Kidney capillary endothelial cell (primary cell): ENCODE results near the gene ITFG1.
"Not testable (repeated sequence)": the region's sequence is repeated elsewhere in the genome, so short reads cannot be mapped to it uniquely, and the experiment has no call there.

ENCODE experiments used
- DNase-seq: peaks from one replicate; pipeline ENCODE4 v3.0.0-alpha.2; 2018; ENCODE audit warnings: low spot score

Gene ITFG1

DNA sequence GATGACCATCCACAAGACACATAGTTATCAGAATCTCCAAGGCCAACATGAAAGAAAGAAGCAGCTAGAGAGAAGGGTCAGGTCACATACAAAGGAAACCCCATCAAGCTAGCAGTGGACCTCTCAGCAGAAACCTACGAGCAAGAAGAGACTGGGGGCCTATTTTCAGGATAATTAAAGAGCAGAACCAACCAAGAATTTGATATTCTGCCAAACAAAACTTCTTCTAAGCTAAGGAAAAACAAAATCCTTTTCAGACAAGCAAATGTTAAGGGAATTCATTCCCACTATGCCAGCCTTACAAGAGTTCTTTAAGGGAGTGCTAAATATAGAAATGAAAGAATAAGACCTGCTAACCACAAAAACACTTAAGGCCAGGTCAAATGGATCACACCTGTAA is 47.8 kb downstream of the ITFG1 start:
- no peak for DNase-seq

DNA sequence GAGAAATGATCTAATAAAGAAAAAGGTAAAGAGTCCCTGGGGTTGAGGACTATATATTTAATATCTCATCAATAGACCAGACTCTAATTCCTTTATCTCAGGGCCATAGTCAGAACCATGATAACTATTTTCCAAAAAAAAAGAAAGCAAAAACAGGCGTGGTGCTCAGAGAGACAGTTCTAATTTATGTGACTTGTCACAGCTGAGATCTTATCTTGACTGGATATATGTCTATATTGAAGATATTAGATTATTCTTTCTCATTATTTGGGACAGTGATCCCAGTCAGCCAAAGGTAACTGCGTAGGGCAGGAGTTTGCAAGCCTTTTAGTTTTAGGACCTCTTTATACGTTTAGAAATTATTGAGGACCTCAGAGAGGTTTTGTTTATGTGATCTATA is 52.4 kb downstream of the ITFG1 start:
- no peak for DNase-seq

DNA sequence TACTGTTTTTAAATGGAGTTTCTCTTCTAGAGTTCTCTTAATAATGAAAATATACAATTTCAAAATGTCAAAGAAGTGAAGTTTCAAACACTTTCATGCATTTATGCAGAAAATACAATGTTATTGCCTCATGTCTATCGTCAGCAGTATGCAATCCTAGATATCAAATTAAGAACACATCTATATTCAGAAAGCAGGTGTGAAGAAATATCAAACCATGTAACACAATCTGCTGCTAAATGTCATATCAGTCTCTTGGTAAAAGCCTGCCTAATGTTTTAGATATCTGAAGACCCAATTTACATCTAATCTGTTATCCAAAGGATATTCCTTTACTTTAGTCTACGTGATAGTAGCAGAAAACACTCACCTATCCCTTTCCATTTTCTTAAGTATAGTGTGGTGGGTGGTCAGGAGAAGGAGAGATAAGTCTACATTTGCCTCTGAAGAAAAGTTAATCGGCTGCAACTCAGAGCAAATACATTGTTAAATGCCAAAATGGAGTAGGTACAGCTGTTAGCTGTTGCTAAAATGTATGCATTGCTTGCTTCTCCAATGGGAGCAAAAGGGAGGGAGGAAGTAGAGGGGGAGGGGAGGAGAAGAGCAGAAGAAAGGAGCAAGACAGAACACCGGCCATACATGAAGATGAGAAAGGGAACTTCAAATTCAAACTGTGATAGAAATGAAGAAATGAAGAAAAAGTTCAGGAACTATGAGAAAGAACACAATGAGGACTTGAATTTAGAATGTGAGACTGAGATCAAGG is 64.9 kb downstream of the ITFG1 start:
- DNase-seq: no peak

DNA sequence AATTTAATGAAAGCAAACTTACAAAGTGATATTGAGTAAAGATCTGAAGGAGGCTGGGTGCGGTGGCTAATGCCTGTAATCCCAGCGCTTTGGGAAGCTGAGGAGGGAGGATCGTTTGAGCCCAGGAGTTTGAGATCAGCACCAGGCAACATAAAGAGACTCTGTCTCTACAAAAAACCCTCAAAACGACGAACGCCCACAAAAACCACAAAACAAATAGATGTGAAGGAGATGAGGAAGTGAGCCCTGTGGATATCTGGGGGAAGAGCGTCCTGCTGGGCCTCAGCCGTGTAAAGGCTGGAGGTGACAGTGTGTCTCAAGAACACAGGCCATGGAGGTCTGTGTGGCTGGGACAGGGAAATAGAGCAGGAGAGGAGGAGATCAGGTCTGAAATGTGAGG is 68.8 kb downstream of the ITFG1 start:
- DNase-seq: no peak

DNA sequence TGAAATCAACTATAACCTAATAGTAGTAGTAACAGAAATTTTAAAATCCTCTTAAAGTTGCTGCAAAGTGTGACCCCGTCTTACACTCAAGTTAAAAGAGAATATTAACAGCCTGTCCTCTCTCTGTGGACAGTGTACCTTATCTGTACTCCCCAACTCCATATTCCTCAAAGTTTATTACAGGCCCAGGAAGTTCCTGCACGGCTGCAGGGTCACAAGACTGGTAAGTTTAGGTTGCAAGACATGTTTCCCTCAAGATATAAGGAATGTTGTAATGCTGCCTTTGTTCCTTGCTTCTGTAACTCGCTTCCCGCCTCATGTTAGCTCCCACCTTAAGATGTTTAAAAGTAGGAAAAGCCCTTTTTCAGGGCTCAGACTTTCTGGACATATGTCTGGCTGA is 72.2 kb downstream of the ITFG1 start:
- no peak for DNase-seq

DNA sequence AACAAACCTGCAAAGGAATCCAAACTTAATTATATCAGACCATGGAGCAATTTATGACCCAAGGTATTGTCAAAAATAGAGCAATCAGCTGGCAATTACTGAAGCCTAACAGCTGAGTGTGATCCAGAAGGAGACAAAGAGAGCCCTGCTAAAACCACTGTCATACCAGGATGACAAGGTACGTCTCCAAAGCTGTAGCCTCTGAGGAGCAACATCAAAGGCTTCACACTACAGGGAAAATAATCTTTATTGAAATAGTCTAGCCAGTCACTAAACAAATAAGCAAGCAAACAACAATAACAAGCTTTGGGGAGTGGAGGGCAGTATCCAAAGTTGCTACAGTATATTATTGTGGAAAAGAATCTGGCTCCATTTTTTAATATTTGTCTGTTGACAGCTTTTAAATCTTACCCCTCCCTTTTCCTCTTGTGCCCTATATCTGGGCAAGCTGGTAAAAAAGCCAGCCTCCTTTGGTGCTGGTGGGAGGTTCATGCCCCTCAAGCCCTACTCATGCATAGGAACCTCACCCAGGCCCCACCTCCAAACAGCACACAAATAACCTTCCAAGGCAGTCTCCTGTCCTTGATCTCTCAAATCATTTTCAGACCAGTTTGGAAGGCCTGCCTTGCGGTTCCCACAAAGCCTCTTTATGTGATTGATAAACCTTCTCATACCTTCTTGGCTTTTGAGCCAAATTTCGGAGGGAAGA is 73.7 kb downstream of the ITFG1 start:
- no peak for DNase-seq

DNA sequence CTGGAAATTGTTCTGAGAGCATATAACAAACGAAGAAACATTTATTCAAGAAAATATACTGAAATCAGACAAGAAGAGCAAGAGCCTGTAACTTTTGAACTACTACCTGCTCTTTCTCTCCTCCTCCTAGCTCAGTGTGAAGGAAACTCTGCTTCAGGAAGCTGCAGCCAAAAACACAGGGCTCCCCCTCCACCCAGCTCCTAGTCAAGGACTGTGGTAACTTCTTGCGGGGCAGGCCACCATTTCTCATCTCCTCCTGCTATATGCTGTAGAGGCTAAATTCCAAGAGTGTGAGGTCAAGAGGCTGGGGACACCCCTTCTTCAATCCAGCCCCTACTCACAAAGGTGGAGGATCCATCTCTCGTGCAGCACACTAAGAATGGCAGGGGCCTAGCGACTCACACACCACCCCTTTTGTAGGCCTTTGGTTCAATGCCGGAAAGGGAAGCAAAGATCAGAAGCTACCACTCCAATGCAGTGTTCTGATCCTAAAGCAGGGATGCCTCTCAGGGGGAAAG is 74.6 kb downstream of the ITFG1 start:
- DNase-seq: no peak

DNA sequence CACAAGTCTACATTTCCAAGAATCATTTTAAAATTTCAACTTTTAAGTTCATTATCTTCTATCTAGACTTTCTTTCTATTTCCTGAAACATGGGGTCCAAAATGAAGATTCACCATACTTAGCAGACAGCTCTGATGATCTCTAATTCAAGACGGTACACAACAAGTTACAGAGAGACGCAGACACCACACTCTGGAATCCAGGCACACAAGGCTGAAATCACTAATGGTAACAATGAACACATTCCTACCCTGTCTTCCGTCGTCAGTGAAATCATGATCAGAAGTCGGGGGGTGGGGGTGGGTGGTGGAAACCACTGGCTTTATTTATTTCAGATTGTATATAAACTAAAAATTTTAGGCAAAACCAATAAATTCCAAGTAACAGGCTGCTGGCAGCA is 78.5 kb downstream of the ITFG1 start:
- no peak for DNase-seq

DNA sequence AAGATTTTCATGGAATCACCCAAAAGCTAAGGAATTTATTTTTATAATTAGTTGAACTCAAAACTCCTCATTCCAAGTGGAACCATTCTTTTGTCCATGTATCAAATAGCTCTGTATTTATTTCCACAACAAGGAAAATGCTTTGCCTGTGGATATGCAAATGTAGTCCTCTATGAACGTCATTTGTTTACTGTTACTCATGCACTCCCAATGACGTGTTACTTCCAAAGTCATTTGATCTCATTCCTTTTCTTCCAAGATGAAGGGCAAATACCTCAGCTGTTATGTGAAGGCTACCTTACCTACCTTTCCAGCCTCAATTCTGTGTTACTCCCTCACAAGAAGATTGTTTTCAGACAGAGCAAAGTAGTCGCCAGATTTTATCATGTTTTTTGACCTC is 83.7 kb downstream of the ITFG1 start:
- no peak for DNase-seq

DNA sequence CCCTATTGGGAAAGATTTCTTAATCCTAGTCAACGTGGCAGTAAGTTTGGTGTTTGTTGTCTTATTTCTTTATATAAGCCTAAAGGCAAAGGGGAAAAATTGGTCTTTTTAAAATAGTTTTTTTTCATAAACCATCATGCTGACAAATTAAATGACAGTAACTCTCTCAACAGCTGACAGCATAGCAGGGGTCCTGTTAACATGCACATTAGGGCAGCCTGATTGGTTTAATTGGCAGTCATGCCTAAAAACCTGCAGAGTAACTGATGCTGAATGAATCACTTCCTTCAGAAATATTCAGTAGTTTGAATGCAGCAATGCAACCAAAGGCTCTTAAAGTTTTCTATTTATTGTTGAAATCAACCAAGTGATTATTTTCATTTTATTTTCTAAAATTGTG is 85.4 kb downstream of the ITFG1 start:
- no peak for DNase-seq

DNA sequence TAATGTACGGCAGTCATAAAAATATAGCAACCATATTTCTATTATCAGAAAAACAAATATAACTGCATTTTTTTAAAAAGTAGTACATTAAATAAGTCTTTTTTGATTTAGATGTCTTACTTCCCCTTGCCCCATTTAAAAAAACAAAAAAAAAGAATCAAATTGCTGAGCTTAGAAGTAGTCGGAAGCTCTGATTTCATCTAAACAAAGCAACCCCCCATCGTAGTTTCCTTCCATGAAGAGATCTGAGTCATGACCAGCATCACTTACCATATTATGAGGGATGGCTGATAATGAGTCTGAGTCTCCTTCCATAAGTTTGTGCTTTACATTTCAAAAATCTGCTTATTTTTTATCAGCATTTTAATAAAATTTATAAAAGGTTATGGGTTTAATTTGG is 86.2 kb downstream of the ITFG1 start:
- no peak for DNase-seq

DNA sequence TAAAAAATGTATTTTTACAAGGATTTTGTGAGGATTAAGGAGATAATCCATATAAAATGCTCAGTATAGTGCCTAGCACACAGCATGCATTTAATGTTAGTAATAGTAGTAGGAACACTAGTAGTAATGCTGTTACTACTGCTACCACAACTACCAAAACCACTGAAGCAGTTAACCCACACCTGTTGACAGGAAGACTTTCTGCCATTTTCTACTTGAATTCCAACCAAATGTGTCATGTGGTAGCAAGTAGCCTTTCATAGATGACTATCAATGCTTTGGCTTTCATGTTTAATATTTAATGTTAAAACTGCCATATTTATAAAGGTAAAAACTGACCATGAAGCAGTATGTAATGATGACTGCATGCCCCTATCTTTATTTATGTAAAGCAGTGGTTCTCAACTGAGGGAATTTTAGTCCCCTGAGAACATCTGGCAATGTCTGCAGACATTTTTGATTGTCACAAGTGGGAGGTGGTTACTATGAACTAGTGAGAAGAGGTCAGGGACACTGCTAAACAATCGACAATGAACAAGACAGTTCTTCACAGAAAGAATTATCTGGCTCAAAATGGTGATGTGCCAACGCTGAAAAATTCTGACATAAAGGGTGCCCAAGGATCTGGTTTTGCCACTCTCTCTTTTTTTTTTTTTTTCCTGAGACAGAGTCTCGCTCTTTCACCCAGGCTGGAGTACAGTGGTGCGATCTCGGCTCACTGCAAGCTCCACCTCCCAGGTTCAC is 89.4 kb downstream of the ITFG1 start:
- no peak for DNase-seq

DNA sequence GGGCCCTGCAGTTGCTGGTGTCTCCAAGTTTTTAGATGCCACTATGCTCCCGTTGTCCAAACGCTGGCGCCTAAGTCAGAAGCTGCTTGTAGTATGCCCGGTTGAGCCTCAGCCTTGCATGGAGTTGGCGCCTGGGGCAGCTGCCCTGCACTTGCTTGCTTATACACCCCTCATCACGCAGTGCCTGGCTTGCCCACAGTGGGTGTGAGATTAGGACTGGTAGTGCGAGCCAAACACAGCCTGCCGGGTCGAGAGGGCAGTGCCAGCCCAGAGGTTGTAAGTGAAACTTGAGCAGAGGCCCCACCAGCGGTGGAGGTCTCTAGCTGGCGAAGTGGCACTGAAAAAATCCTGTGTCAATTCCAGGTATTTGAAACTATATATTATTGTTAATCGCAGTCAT is 90.3 kb downstream of the ITFG1 start:
- no peak for DNase-seq

DNA sequence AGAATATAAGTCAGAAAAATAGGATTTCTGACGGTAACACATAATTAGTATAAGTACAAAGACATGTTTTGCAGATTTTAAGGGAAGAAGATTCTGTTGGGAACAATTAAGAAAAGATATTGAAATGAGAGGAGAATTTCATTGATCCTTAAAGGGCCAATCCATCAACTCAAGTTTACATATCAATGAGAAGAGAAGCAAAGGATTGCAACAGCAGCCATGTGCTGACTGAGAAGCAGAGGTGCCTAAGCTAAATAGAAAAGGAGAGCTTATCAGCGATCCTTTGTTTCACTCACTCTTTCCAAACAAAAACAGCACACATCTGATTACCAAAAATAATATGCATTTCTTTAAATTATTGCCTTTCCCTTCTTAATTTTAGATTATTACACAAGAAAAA is 94.6 kb downstream of the ITFG1 start:
- DNase-seq: no peak

DNA sequence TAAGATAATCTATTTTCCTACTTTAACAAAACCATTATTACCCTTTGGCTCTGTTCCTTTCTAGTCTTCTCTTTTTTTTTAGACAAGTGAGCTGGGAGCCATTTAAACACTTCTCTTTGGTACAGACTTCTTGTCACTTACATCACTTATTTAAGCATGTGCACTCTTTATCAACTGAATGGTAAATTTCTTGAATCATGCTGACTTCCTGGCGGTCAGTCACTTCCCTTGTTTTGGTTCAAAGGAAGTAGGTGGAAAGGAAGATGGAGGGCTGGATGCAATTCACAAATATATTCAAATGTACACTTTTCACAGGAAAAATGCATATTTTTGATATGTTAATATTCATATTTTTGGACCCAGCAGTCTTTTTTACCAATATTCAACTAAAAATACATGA is 97.1 kb downstream of the ITFG1 start:
- DNase-seq: peak; percentile 67

DNA sequence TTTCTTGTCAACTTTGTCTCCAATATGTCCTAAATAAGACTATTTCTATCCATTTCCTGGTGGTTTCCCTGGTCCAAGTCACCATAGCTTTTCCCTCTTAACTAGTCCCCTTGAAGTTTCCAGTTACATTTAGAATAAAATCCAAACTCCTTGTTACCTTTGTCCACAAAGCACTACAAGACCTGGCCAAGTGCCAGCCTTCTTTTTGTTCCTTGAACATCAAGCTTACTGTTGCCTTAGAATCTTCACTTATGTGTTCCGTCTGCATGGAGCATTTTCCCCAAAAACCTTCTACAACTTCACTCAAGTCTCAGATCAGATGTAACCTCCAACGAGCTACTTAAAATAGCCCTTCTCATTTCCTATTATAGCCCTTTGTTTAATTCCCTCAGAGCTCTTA is 101.4 kb downstream of the ITFG1 start:
- no peak for DNase-seq

DNA sequence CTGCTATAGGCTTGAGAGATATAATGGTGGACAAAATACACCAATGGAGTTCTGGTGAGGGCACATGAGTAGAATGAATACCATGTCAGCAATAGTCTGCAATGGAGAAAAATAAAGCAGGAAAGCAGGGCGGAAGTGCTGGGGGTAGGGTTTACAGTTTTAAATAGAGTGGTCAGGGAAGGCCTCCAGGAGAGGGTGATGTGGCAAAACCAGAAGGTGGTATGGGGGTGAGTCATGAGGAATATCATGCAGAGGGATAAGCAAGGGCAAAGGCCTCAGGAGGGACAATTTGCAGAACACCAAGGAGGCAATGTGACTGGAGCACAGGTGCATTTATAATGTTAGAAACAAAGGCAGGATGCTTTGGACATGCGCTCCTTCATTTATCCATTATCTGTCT is 102.0 kb downstream of the ITFG1 start:
- DNase-seq: no peak

DNA sequence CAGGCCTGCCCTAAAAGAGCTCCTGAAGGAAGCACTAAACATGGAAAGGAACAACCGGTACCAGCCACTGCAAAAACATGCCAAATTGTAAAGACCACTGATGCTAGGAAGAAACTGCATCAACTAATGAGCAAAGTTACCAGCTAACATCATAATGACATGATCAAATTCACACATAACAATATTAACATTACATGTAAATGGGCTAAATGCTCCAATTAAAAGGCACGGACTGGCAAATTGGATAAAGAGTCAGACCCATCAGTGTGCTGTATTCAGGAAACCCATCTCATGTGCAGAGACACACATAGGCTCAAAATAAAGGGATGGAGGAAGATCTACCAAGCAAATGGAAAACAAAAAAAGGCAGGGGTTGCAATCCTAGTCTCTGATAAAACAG is 111.8 kb downstream of the ITFG1 start:
- DNase-seq: not testable (repeated sequence)

DNA sequence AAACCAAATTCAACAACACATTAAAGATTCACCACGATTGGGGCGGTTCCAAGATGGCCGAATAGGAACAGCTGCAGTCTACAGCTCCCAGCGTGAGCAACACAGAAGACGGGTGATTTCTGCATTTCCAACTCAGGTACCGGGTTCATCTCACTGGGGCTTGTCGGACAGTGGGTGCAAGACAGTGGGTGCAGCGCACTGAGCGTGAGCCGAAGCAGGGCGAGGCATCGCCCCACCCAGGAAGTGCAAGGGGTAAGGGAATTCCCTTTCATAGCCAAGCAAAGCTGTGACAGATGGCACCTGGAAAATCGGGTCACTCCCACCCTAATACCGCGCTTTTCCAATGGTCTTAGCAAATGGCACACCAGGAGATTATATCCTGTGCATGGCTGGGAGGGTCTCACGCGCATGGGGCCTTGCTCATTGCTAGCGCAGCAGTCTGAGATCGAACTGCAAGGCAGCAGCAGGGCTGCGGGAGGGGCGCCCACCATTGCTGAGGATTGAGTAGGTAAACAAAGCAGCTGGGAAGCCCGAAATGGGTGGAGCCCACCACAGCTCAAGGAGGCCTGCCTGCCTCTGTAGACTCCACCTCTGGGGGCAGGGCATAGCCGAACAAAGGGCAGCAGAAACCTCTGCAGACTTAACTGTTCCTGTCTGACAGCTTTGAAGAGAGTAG is 113.7 kb downstream of the ITFG1 start:
- DNase-seq: not testable (repeated sequence)

DNA sequence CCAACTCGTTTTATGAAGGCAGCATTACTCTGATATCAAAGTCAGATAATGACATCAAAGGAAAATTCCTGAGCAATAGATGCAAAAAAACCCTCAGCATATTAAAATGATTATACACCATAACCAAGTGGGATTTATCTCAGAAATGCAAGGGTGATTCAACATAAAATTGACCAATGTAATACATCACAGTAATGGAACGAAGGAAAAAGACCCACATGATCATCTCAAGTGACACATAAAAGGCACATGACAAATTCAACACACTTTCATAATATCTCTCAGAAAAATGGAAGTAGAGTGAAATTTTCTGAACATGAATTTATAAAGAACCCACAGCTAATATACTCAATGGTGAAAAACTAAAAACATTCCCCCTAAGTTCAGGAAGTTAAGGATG is 118.8 kb downstream of the ITFG1 start:
- no peak for DNase-seq

DNA sequence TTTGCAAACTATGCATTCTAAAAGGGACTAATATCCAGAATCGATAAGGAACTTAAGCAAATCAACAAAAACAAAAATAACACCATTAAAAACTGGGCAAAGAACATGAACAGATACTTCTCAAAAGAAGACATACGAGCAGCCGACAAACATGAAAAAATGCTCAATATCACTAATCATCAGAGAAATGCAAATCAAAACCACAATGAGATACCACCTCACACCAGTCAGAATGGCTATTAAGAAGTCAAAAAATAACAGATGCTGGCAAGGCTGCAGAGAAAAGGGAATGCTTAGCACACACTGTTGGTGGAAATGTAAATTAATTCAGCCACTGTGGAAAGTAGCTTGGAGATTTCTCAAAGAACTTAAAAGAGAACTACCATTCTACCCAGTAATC is 130.3 kb downstream of the ITFG1 start:
- not testable (repeated sequence) for DNase-seq

DNA sequence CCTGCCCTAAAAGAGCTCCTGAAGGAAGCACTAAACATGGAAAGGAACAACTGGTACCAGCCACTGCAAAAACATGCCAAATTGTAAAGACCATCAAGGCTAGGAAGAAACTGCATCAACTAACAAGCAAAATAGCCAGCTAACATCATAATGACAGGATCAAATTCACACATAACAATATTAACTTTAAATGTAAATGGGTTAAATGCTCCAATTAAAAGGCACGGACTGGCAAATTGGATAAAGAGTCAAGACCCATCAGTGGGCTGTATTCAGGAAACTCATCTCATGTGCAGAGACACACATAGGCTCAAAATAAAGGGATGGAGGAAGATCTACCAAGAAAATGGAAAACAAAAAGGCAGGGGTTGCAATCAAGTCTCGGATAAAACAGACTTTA is 136.6 kb downstream of the ITFG1 start:
- DNase-seq: not testable (repeated sequence)
